HG02884 (cell line): Measurements from ENCODE around the gene GSTT2B.
"Not testable (repeated sequence)": the region's sequence is repeated elsewhere in the genome, so short reads cannot be mapped to it uniquely, and the experiment has no call there.

Experiments used
- ATAC-seq: cut with Tn5 transposase; IDR thresholded peaks from one replicate; pipeline ENCODE4 v1.9.1; 2021; ENCODE audit warnings: mild to moderate bottlenecking, moderate library complexity; ENCODE audit not compliant: unreplicated experiment

GSTT2B gene

GRCh38 chr22:23949764-23950163 lies 11.2 kb downstream of the GSTT2B start:
- not testable (repeated sequence) for ATAC-seq

GRCh38 chr22:23947391-23947790 lies 13.6 kb downstream of the GSTT2B start:
- ATAC-seq = not testable (repeated sequence)

GRCh38 chr22:23940166-23940565 lies 20.8 kb downstream of the GSTT2B start:
- ATAC-seq = not testable (repeated sequence)

- ATAC-seq = no peak
These were observed 22.0 kb downstream of the GSTT2B start for GRCh38 chr22:23939017-23939357.

- ATAC-seq = no peak
These were observed 22.5 kb downstream of the GSTT2B start for GRCh38 chr22:23938328-23939016.

- no peak for ATAC-seq
These were observed 34.4 kb downstream of the GSTT2B start for GRCh38 chr22:23926561-23926960.

- no peak for ATAC-seq
These were observed 35.9 kb downstream of the GSTT2B start for GRCh38 chr22:23925020-23925606.

- ATAC-seq = no peak
These were observed 38.1 kb downstream of the GSTT2B start for GRCh38 chr22:23922921-23923320.

GRCh38 chr22:23921586-23922201 lies 39.3 kb downstream of the GSTT2B start:
- not testable (repeated sequence) for ATAC-seq

GRCh38 chr22:23920267-23920611 lies 40.8 kb downstream of the GSTT2B start:
- not testable (repeated sequence) for ATAC-seq

GRCh38 chr22:23915290-23915689 lies 45.7 kb downstream of the GSTT2B start:
- ATAC-seq = no peak

- peak; percentile 92 for ATAC-seq
These were observed 47.2 kb downstream of the GSTT2B start for GRCh38 chr22:23913661-23914353.

GRCh38 chr22:23913306-23913660 lies 47.7 kb downstream of the GSTT2B start:
- peak; percentile 18 for ATAC-seq

- no peak for ATAC-seq
These were observed 48.6 kb downstream of the GSTT2B start for GRCh38 chr22:23912293-23912903.

GRCh38 chr22:23911318-23911980 lies 49.5 kb downstream of the GSTT2B start:
- ATAC-seq = no peak

- ATAC-seq = no peak
These were observed 50.4 kb downstream of the GSTT2B start for GRCh38 chr22:23910496-23911190.

GRCh38 chr22:23909296-23909898 lies 51.6 kb downstream of the GSTT2B start:
- ATAC-seq = no peak

- ATAC-seq = no peak
These were observed 52.3 kb downstream of the GSTT2B start for GRCh38 chr22:23908587-23909205.

- not testable (repeated sequence) for ATAC-seq
These were observed 53.6 kb downstream of the GSTT2B start for GRCh38 chr22:23907423-23907822.
